ENCODE data around the gene KCNA1.

KCNA1 gene

DNA sequence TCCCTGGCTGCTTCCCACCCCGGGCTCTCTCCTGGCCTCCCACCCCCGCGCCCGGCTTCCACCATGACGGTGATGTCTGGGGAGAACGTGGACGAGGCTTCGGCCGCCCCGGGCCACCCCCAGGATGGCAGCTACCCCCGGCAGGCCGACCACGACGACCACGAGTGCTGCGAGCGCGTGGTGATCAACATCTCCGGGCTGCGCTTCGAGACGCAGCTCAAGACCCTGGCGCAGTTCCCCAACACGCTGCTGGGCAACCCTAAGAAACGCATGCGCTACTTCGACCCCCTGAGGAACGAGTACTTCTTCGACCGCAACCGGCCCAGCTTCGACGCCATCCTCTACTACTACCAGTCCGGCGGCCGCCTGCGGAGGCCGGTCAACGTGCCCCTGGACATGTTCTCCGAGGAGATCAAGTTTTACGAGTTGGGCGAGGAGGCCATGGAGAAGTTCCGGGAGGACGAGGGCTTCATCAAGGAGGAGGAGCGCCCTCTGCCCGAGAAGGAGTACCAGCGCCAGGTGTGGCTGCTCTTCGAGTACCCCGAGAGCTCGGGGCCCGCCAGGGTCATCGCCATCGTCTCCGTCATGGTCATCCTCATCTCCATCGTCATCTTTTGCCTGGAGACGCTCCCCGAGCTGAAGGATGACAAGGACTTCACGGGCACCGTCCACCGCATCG, 1.8 kb downstream of the KCNA1 start:
- no peak for DNase-seq

DNA sequence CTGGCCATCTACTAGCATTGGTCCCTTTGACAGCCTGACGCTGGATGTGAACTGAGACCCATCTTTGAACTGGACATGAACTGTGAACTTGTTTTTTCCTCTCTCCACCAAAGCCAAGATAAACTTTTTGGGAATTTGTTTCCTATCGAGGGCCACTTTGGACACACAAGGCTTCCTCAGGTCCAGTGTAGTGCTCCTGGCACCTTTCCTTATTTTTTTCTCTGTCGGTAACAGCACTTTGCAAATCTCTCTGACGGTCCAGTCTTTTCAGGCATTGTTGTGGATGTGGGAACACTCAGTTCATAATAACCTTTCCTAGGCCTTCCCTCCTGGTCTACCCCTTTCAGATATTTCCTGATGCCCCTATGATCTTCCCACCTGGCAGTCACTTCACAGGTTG, 5.0 kb downstream of the KCNA1 start:
- DNase-seq, result no peak

DNA sequence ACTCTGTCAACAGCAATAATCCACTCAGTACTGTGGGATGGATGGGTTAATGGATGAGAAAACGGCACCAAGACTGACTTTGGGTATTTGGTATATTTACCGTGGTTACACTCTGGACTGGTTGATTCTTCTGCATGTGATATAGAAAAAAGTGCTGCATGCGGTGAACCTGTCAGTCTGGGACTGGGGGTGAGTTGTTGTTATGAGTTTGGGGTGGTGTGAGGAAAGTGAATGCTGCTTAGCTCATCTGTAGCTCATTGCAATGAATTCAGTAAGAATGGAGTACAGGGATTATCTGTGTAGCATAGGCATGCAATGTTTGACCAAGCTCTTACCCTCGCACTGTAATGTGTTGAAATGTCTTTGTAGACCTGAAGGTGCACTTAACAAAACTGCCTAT, 6.0 kb downstream of the KCNA1 start:
- no peak for DNase-seq

DNA sequence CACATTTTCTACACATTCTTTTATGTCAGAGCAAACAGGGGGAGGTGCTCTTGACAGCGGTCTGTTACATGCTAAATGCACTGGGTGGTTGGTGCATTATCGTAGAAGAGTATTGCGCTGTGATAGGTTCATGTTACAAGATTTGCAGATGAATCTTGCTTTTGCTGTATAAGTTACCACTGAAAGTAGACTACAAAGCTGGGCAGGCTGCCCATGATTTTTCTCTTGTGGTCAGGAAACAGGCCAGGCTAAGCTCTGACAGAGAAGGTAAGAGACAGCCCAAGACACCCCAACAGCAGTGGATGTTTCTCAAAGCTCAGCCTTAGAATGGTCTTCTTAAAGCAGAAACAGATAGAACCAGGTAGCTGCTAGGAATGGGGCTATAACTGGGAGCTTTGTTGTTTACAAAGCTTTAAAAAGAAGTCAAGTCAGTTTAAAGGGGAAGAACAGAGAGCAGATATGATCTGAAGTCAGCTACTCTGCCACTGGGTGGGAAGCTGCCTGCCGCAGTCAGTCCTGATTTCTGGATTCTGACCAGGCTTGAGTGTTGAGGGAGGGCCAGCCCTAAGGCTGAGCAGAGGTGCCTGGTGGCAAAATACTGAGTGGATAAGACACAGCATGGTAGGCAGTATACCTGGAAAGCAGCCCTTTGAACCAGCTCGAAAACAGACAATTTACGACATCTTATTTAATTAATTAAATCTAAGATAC, 9.4 kb downstream of the KCNA1 start:
- no peak for DNase-seq

DNA sequence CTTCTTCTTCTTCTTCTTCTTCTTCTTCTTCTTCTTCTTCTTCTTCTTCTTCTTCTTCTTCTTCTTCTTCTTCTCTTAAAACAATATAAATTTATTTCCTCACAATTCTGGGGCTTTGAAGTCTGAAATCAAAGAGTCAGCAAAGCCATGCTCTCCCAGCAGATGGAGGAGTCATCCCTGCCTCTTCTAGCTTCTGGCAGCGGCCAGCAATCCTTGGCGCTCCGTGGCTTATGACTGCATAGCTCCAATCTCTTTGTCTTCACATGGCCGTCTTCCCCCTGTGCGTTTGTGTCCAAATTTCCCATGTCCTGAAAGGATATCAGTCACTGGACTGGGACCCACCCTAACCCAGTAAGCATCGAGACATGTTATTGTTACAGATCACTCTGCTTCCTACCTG, 22.9 kb downstream of the KCNA1 start:
- DNase-seq, result no peak

DNA sequence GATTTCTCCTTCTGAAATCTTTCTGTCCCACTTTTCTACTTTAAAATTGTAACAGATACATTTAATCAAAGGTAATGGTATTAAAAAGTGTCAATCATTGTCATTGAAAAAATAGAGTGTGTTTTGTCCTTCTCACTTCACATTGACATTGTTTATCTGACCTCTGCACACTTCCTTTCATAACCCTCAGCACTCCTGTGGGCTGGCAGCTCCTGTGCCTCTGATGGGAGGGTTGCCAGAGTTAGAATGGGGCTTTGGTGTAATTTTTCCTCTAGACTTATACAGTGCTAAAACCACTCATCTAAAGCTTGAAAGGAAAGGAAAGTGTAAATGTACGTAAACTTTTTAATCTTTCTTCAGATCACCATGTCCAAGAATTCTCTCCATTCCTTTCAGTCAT, 23.7 kb downstream of the KCNA1 start:
- no peak for DNase-seq

DNA sequence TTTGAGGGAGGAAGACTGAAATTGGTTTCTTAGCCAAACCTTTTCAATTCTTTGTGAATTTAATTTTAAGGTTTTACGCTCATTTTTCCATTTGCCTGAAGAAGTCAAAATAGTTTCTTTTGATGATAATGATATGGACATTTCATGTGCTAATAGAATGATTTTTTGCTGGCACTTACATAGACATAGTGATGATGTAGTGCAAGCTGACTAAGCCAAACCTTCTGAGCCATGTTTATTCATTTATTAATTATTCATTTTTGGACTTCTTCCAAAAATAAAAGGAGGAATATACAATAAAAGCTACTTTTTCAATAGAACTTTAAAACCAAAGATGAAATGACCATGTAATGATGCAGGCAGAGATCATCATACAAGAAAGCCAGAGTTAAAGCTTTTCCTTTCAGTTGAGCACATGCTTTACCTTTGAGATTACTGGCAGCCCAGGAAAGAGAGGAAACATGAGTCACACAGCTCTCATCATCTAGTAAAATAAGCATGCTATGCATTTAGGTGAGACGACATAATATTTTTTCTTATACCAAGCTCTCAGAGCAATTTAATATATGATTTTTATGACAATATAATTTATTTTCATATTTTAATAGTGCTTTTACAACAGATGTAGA, 24.8 kb downstream of the KCNA1 start:
- no peak for DNase-seq

DNA sequence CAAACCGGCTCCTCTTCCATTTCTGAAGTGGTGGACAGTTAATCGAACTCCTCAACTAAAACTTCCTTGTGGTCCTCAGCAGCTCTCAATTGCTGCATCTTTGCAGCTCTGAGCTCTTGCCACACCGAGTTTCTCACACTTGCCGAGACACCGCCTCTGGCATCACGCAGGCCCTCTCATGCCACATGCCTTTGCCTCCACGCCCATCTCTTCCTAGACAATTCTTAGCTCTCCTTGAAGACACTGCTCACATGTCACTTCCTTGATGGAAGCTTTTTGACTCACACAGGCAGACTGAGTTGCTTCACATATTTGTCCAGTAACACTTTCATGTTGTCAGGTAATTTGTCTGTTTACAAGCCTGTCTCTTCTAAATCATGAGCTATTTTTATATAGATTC, 29.2 kb downstream of the KCNA1 start:
- DNase-seq, result no peak

DNA sequence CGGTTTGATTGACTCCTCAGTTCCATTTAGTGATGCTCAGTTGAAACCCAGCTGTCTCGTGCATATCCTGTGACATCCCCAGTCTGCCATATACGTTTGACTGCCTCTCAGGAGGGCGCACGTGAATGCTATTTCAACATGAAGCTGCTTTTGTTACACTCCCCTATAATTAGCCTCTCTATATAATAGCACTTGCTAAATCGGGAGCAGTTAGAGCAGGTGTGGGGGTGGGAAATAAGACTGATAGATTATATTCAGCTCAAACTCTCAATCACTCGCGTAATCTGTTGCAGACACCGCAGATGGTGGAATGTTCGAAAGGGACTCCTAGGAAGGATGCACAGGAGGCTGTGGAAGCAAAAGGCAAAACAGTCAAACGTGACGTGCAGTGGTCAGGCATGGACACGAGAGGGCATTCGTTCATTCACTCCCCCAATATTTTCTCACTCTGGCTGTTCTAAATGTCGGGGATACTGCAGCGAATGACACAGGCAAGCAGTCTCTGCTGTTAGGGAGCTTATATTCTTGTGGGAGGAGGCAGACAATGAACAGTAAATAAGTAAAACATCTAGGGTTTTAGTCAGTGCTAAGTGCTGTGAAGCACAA, 29.8 kb downstream of the KCNA1 start:
- DNase-seq, result no peak

DNA sequence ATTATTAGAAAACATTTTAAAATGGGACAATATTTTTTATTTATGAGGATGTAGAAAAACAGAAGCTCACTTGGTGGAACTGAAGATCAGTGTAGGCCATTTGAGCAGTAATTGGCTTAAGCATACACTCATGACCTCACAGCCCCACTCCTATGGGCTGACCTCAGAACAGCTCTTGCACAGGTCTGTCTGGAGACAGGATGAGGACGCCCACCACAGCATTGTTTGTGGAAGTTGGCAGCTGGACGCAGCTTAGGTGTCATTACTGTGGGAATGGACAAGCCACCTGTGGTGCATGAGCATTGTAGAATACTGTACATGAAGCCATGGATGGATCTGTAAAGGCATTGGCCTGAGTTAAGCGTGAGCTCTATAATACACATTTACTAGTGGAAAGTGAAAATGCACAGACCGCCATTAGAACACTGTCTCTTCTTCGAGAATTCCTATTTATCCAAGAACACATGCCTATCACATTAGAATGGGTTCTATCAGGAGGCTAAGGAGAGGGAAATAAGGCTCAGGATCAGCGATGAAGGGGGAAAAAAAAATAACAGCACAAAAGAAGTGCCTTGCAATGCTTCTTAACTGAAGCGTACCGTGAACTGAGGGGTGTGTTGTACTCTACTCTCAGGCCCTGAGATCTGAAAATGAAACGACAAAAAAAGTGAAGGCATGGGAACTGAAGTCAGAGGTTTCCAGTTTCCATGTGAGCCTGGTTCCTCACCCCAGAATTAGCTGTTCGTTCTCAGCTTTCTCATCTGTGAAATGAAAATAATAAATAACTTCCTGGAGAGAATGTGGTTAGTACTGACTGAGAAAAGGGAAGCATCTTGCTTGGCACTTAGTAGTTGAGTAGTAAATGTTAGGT, 33.6 kb downstream of the KCNA1 start:
- DNase-seq, result no peak

DNA sequence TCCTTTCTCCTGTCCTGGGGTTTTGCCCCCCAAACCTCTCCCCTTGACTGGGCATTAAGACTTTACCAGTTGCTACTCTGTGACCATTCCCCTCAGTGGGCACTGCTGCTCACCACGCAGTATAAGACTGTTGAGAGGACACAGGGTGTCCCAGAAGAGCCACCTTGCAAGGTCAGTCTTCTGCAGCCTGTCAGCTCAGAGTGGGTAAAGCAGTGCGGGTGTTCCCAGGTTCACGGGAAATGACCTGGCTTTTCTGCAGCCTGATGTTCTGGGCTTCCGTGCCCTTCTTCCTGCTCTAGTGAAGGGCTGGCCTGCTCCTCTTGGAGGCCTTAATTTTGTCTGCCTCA, 34.2 kb downstream of the KCNA1 start:
- DNase-seq, result no peak

DNA sequence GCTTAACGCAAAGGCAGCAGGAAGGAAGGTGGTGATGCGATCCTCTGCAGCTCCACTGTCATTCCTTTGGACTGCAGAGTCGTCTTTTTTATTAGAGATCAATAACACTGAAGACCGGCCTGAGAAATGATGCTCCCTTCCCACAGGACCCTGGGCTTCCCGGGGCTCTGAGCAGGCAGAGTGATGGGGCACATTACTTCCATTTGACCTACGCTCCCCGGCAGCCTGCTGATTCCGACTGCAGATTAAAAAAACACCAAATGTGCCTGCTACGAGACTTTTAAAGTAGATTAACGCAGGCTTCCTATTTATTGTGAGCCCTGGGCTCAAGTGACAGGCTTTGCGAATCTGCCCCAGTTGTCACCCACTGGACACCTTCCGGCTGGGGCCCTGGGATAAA, 37.5 kb downstream of the KCNA1 start:
- DNase-seq, result no peak

DNA sequence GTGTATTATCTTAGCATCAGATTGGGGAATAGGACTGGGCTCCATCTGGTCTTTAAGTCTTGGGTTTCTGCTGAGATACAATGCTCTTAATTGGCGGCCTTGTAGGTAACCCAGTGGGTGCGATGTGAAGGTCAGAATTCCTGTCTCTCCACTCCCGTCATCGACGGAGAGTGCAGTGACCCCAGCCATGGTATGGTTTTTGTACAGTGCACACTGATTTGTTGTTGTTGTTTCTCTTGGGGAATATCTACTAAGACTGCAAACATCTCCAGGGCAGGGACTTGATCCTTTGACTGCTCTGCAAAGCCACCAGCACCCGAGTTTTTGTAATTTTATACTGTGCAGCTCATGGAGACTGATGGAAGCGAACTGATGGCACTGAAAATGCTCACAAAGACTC, 41.4 kb downstream of the KCNA1 start:
- no peak for DNase-seq

DNA sequence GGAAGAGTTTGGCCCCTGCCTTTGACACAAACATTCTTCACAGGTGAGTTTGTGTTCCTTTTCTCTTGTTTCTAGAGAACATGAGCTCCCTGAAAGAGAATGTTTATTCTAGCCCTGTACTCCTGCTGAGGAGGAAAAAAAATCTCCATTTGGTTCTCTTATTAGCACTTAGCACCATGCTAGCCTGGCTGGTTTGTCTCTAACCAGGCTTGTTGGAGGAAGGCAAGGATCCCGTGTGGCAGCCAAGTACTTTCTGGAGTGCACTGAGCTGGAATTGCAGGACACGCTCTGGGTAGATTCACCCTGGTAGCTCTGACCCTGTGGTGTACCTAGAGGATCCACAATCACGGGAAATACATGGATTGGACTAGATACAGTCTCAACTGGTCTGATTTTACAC, 41.9 kb downstream of the KCNA1 start:
- DNase-seq, result no peak

DNA sequence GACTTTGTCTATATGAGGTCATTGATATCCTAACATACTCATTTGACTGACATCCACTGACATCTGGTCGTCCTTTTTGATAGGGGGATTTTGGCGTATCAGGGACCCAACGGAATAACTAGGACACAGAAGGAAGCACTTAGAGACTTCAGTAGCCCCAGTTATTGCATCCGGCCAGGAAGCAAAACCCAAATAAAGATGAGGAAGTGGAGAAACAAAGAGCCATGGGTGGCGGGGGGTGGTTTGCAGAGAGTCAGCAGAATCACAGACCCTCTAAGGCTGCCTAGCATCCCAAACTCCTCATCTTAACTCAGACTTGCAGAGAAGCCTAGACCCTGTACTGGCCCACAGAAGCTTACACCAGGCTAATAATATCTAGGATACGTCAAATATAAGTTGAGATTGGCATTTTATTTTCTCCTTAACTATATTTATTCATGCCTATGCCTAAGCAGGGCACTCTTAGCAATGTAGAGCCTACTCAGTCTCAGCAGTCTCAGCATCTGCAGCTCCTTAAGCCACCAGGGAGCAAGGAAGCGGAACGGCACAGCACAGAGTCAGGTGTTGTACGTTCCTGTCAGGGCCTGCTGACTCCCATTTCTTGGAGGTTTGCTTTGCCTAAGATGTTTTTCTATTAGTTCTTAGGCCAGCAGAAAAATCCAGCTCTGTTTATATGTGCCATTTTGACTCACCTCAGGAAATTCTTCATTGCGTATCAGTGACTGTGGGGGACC, 45.1 kb downstream of the KCNA1 start:
- no peak for DNase-seq

DNA sequence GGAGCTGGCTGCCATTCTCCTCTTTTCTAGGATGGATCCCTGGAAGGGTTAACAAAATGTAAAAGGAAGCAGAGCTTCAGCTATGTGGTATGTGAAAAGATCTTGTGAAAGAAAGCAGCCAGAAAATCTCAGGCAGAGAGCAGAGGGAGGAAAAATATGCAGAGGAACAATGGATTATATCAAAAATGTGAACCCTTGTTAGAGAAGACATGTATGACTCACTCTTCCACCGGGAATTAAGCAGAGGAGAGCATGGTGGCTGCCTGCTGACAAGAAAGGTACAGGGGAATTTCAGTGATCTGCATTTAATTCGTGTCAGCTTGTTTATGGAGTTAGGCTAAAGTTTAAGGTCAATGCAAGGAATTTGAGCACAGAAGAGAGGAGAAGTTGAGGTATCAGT, 46.3 kb downstream of the KCNA1 start:
- no peak for DNase-seq

DNA sequence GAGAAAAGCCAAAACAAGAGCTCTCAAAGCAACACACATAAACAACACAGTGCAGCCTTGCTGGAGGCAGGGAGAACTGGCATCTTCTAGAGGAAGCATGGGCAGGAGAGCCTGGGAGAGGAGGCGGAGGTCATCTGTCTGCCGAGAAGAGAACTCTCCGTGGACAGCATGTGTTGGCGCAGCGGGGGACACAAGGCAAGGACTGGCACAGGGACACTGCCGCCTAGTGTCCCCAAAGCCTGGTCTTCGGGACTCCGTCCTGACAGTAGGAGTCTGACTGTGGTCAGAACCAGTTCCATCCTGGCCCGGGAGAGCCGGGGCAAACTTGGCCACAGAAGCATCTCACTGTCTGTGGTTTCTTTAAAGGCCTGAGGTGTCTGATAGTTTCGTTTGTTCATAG, 47.3 kb downstream of the KCNA1 start:
- DNase-seq, result no peak

DNA sequence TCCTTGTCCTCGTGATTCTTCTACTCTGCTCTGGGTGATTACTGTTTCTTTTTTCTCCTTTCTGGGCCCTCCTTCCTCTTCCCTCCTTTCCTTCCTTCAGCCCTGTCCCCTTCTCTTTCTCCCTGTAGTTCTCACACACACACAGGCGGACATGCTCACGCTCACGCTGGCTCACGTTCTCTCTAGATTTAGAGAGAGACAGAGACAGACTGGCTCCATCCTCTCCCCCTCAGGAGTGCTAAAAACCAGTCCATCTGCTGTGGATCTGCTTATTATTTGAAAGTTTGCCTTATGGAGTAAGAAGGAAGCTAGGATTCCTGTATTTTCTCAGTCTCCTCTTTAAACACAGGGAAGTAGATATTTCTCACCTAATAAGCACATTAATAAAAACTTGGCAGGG, 48.1 kb downstream of the KCNA1 start:
- DNase-seq, result no peak

DNA sequence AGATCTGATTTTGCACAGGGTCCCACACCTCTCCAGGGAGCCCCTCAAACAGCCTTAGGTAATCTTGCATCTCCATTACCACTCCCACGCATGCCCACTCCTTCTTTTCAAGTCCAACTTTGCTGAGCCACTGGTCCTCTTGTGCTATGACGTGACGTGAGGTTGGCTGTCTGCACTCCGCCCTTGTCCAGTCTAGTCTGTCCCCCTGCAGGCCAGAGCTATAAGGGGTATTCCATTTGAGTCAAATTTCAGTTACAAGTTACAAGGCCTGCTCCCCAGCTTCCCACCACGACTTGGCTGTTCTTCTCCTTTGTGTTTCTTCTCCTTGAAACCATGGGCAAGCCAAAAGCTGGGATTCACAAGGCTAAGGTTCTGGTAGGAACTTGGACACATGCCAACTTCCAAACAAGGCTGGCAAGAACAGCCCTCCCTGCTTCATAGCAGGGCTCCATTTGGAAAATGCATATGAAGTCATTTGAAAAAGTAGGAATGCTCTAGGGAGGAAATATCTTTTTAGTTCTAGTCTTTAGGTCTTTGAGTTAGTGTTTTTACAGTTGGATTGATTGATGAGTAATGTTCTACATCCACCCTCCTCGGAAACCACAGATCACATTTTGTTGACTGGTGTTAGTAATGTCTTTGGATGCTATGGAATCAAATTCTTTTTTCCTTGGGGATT, 49.1 kb downstream of the KCNA1 start:
- DNase-seq, result no peak

DNA sequence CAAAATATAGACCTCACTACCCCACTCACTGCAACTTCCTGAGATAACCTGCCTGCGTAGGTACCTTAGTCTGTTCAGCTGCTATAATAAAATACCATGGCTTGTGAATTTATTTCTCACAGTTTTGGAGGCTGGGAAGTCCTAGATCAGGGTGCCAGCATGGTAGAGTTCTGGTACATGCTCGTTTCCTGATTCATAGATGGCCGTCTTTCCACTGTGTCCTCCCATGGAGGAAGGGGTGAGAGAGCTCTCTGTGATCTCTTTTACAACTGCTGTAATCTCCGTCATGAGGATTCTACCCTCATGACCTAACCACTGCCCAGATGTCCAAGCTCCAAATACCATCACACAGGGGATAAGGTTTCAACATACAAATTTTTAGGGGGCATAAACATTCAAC, 49.7 kb downstream of the KCNA1 start:
- no peak for DNase-seq

DNA sequence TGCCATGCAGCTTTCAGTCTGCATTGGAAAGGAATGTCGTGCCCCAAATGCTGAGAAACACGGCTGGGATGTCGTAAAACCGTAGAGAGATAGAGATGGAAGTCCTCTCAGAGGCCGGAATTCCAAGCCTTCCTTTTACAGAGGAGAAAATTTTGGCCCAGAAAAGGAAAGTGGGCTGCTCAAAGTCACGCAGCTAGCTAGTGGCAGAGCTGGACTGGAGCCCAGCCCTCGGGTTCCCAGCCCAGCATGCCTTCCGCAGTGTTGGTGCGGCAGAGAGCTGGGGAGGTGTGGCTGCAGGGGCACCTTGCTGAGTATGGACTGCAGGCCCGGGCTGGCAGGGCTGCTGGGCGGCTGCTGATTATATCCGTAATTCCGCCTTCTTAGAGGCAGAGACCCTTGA, 50.3 kb downstream of the KCNA1 start:
- DNase-seq, result no peak

DNA sequence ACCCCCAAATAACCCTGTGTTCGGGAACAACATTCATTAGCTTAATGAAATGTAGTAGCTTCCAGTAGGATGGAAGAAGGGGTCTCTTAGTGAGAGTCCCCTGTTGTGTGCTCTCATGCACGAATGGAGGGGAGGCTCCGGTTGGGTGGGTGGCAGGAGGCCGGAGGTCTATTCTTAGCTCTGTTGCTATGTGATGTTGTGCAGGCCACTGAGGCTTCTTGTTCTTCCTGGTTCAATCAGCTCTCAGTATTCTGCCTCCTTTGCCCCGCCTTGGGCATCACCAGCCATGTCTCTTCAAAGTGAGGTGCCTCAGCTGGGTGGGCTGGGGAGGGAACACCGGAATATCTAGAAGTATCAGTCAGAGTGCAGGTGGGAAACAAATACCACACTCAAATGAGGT, 50.8 kb downstream of the KCNA1 start:
- no peak for DNase-seq

Measured in activated CD4-positive, alpha-beta T cell treated with anti-CD3 and anti-CD28 coated beads, Interleukin-2, amount 50 U/mL, for 48 hours (primary cell).